GM21619 (cell line): ENCODE data around the gene ECSCR.

Source experiments
- ATAC-seq: cut with Tn5 transposase; IDR thresholded peaks from one replicate; pipeline ENCODE4 v1.9.1; 2021; ENCODE audit not compliant: unreplicated experiment

The ECSCR gene

GRCh38 chr5:139474890-139475791 is 12.6 kb upstream of the ECSCR start:
- ATAC-seq: no peak

DNA sequence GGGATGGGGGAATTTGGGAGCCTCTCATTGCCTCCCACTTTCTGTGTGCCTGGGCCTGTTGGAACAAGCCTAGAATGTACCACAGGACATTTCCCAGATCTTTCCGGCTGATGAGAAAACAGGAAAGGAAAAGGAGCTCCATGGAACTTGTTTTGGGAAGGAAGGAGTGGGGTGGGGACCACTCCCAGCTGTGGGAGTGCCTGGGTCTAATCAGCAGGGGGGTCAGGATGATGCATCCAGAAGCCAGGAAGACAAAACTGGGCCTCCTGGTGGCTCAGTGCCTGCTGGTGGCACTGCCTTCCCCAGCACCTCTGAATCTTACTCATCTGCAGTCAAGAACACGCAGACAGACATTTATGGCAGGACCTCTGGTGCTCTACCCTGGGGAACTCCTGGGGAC is 11.0 kb upstream of the ECSCR start:
- ATAC-seq: no peak

GRCh38 chr5:139473105-139473504 is 10.6 kb upstream of the ECSCR start:
- no peak for ATAC-seq

DNA sequence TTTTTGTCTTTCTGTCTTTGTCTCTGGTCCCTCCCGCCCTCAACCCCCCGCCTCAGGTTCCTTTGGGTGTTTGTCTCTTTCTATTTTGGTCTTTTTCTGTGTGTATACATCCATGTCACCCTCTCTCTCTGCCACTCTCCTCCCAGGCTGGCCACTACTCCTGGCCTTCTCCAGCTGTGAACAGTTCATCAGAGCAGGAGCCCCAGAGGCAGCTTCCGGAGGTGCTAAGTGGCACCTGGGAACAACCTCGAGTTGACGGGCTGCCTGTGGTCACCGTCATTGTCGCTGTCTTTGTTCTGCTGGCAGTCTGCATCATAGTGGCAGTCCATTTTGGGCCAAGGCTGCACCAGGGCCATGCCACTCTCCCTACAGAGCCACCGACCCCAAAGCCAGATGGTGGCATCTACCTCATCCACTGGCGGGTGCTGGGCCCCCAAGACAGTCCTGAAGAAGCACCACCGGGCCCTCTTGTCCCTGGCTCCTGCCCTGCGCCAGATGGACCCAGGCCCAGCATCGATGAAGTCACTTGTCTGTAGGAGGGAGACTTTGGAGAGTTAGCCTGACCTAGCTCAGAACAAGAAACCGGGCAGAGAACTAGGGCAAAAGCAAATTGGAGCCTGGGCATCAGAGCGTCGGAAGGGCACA is 10.0 kb upstream of the ECSCR start:
- ATAC-seq: no peak

DNA sequence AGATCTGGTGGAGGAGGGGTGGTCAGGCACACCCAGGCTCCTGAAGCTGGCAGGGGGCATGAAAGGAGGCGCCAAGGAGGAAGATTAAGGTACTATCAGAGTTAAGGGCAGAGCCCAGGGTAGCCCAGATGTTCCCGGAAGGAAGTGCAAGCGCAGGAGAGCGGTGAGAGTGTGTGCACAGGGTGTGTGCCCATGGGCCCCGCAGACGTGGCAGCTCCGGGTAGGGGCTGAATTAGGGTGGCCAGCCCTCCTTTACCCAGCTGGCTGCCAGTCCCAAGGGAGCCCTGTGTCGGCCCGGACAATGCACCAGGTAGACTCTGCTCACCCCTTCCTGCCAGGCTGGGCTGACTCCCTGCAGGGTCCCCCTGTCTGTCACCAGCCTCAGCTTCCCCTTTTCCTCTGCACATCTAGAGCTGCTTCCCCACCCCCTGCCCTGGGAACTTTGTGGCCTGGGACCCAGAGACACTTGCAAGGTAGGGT is 8.3 kb upstream of the ECSCR start, which contains the start of gene SMIM33:
TSS of gene SMIM33 (plus strand) at position 184 of the 480 bp plus-strand sequence. CDS start at position 302, 118 bp downstream.
- ATAC-seq: no peak

- no peak for ATAC-seq
Observed at GRCh38 chr5:139468421-139468931, 5.9 kb upstream of the ECSCR start.

DNA sequence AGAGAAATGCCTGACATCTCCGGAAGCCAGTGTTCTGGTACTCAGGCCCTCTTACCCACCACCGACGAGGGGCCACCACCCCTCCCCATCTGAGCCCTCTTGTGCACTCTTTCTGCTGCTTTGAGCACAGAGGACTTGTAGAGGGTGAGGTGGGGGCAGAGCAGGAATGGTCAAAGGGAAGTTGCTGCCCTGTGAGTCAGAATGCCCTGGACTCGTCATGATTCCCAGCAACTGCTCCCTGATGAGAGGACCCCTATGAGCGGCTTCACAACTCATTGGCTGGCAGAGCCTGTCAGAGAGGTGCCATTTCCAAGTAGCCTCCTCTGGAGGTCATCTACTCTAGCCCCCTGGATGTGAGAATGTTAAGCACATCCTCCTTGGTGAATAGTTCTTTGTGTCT is 845 bp downstream of the ECSCR start:
- no peak for ATAC-seq

GRCh38 chr5:139461176-139461575 is 1.4 kb downstream of the ECSCR start:
- no peak for ATAC-seq

GRCh38 chr5:139460455-139460854 is 2.1 kb downstream of the ECSCR start:
- ATAC-seq: no peak

GRCh38 chr5:139459451-139459934 is 3.0 kb downstream of the ECSCR start:
- ATAC-seq: no peak

- peak; percentile 63 for ATAC-seq
Observed at GRCh38 chr5:139458580-139459407, 3.7 kb downstream of the ECSCR start.

DNA sequence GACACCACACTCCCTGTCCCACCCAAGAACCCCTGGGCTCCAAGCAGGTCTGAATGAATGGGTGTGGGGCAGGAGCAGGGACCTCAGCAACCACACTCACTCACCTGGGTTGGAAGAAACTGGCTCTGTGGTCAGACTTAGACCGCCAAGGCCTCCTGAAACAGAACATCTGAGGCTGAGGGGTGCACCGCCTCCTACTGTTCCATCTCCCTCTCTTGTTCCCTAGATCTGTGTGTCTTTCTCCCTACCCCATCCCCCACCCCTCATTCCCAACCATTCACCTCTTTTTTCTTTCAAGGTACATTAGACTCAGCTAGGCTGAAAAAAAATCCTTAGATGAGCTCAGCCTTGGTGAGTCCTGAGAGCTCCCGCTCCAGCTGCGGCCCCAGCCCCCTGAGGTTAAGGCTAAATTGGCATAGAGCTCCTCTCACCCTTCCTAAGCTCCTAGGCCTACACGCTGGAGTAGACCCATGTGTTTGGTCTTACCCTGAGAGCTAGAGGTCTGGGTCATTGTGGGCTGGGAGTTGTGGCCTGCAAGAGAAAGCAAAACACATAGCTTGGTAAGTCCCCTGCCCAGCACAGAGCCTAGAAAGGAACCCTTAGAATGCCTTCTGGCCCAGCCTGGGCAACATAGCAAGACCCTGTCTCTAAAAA is 4.8 kb downstream of the ECSCR start:
- no peak for ATAC-seq

GRCh38 chr5:139457241-139457640 is 5.3 kb downstream of the ECSCR start:
- no peak for ATAC-seq

DNA sequence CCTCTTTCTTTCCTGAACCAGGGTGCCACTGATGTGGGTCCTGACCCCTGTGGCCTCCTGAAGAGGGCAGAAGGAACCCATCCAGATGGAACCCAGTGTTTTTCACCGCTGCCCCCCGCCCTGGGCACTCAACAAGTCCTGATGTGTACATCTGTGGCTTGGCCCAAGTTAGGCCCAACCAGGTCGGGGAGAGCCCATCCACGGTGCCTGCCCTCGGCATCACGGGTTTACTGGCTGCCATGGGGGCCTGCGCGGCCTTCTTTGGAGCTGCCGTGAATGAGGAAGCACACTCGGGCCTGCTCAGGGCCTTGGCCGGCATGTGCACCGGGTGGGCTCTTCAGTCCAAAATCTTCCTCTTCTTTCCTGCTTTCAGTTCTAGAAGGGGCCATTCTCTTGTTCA is 5.8 kb downstream of the ECSCR start:
- ATAC-seq: no peak

- ATAC-seq: no peak
Observed at GRCh38 chr5:139454568-139455290, 7.8 kb downstream of the ECSCR start.

DNA sequence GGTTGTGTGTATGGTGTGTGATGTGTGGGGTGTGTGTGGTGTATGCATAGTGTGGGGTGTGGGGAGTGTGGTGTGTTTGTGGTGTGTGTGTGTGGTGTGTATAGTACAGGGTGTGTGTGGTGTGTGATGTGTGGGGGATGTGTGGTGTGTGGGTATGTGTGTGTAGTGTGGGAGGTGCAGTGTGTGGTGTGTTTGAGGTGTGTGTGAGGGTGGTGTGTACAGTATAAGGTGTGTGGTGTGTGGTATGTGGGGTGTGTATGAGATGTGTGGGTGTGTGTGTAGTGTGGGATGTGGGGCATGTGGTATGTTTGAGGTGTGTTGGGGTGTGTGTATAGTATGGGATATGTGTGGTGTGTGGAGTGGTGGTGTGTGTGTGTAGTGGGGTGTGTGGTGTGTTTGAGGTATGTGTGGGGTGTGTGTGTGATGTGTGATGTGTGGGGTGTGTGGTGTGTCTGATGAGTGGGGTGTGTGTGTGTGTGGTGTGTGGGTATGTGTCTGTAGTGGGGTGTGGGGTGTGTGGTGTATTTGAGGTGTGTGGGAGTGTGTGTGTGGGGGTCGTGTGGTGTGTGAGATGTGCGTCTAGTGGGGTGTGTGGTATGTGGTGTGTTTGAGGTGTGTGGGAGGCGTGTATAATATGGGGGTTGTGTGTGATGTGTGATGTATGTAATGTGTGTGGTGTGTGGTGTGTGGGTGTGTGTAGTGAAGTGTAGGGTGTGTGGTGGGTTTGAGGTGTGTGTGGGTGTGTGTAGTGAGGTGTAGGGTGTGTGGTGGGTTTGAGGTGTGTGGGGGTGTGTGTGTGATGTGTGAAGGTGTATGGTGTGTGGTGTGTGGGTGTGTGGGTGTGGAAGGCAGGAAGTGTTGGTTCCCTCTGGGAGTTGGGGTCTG is 8.6 kb downstream of the ECSCR start:
- ATAC-seq: no peak

GRCh38 chr5:139451878-139452660 is 10.5 kb downstream of the ECSCR start:
- ATAC-seq: no peak

GRCh38 chr5:139451176-139451575 is 11.4 kb downstream of the ECSCR start:
- no peak for ATAC-seq
